Esophagus muscularis mucosa (tissue), 4 donors: Measurements from ENCODE around the gene UBP1. TPM values are rescaled to one million over a fixed set of nuclear protein-coding genes. Genes with fewer than 3 reads are reported as not detected.

Experiments used
- DNase-seq: peaks from one replicate; pipeline ENCODE4 v3.0.0-alpha.2; 2017; ENCODE audit errors: extremely low spot score
- H3K27ac ChIP-seq, 4 donors: fragments of 200-600 bp; sonication (generic); replicated peaks in 1 of 4; 1 replicate in 3 of 4; 2 replicates in 1 of 4; pipeline ENCODE4 v1.5.1; 2016 to 2019; ENCODE audit warnings: mild to moderate bottlenecking in 1 of 4
- H3K27me3 ChIP-seq, 4 donors: fragments of 200-600 bp; sonication (generic); one replicate each; pipeline versions ENCODE4 v1.5.1 to v1.6.0; 2016 to 2019
- H3K36me3 ChIP-seq, 4 donors: fragments of 200-600 bp; sonication (generic); one replicate each; pipeline ENCODE4 v1.5.1; 2016 to 2019
- H3K4me1 ChIP-seq, 4 donors: fragments of 200-600 bp; sonication (generic); one replicate each; pipeline ENCODE4 v1.5.1; 2016 to 2019
- H3K4me3 ChIP-seq, 4 donors: fragments of 200-600 bp; sonication (generic); 1 replicate in 2 of 4; 2 replicates in 2 of 4; pipeline ENCODE4 v1.5.1; 2016 to 2019; ENCODE audit warnings: mild to moderate bottlenecking in 4 of 4, moderate library complexity in 1 of 4
- H3K9me3 ChIP-seq, 4 donors: fragments of 200-600 bp; sonication (generic); 1 replicate in 3 of 4; 2 replicates in 1 of 4; pipeline ENCODE4 v1.5.1; 2016 to 2019
- CTCF ChIP-seq, 3 experiments: fragments of 200-600 bp in 2 of 3; fragments of 450-650 bp in 1 of 3; sonication (generic) in 2 of 3; IDR thresholded peaks; one replicate each; pipeline ENCODE4 v1.5.1; 2017 to 2019; ENCODE audit warnings: antibody characterized with exemption in 3 of 3, mild to moderate bottlenecking in 2 of 3, moderate library complexity in 1 of 3
- EP300 ChIP-seq: sonication (generic); formaldehyde crosslinking; IDR thresholded peaks from one replicate; pipeline ENCODE4 v1.6.1; 2017; ENCODE audit warnings: antibody characterized with exemption
- POLR2A ChIP-seq: fragments of 450-650 bp; IDR thresholded peaks from one replicate; pipeline ENCODE4 v1.6.1; 2017; ENCODE audit warnings: antibody characterized with exemption, moderate library complexity, mild to moderate bottlenecking, low read depth
- POLR2AphosphoS5 ChIP-seq, 2 donors: sonication (generic); formaldehyde crosslinking; IDR thresholded peaks; one replicate each; pipeline ENCODE4 v1.6.1; 2017; ENCODE audit warnings: antibody characterized with exemption in 2 of 2
- WGBS: methylation state at CpG from one replicate; pipeline ENCODE4 v1.1.5; 2018; 5-methylcytosine and 5-hydroxymethylcytosine counted together
- intact Hi-C: fragments of 100-400 bp; cut with DNase I; formaldehyde crosslinking; loops from one replicate; pipeline ENCODE4 v1.15.1; 2023
- total RNA-seq, 4 donors: library from RNA; depleted of rRNA; stranded (reverse); fragments of >200 nt; gene quantifications; one replicate each; pipeline versions ENCODE4 v1.1.0 to v1.2.1, GENCODE V29; 2016

UBP1 gene
- total RNA-seq, result 10 to 100 TPM; 68.4 to 78.3 (median 76.9) TPM

- peak within 1 kb of the TSS; percentile 84 to 94 (median 94) for H3K4me3 ChIP-seq
- H3K9me3 ChIP-seq, result no peaks in the 10 kb centered on the region
- peak; percentile 100 for DNase-seq
- no peaks in the 10 kb centered on the region for H3K27me3 ChIP-seq
- H3K4me1 ChIP-seq, result peaks cover 40 to 42% (median 41%) of the 10 kb centered on the region in 4 donors
- no peaks in the 10 kb centered on the region for H3K36me3 ChIP-seq
- under 1% methylated on average over 27 of the region's 68 CpGs for WGBS
- TF ChIP-seq EP300, result no peak
- no peak for TF ChIP-seq POLR2A
- TF ChIP-seq POLR2AphosphoS5 (IDR thresholded peaks at IDR 0.05), result peak; percentile 83 to 91
- no peak for TF ChIP-seq CTCF (IDR thresholded peaks at IDR 0.05)
- H3K27ac ChIP-seq, result peak within 1 kb of the TSS; percentile 93 to 98 (median 94)
- intact Hi-C loops, result no loop called here
Measured at GRCh38 chr3:33440328-33441224, at the start of gene UBP1. TSS of gene UBP1 (minus strand) at chr3:33440405. CDS start at chr3:33439848, 557 bp downstream.

GRCh38 chr3:33488683-33489082 lies 48.5 kb upstream of the UBP1 start:
- WGBS, result 100% methylated on average over 1 of the region's 1 CpG
- H3K27me3 ChIP-seq, result no peaks in the 10 kb centered on the region
- DNase-seq, result no peak
- H3K4me1 ChIP-seq, result no peaks in the 10 kb centered on the region
- no peak overlapping the region for H3K27ac ChIP-seq
- TF ChIP-seq CTCF (IDR thresholded peaks at IDR 0.05) (no peak), POLR2AphosphoS5 (IDR thresholded peaks at IDR 0.05) (no peak), POLR2A (no peak), EP300 (no peak)
- no peaks in the 10 kb centered on the region for H3K9me3 ChIP-seq
- intact Hi-C loops, result no loop called here
- H3K36me3 ChIP-seq, result no peaks in the 10 kb centered on the region
- H3K4me3 ChIP-seq, result no peak overlapping the region

- H3K27ac ChIP-seq, result no peak overlapping the region
- no peak for DNase-seq
- H3K36me3 ChIP-seq, result no peaks in the 10 kb centered on the region
- WGBS, result 94% methylated on average over 2 of the region's 2 CpGs
- H3K27me3 ChIP-seq, result no peaks in the 10 kb centered on the region
- H3K4me1 ChIP-seq, result peaks cover 0 to 2% (median under 1%) of the 10 kb centered on the region in 4 donors
- intact Hi-C loops, result no loop called here
- H3K4me3 ChIP-seq, result no peak overlapping the region
- H3K9me3 ChIP-seq, result no peaks in the 10 kb centered on the region
- no peak for TF ChIP-seq POLR2AphosphoS5 (IDR thresholded peaks at IDR 0.05)
- no peak for TF ChIP-seq POLR2A
- TF ChIP-seq CTCF (IDR thresholded peaks at IDR 0.05), result no peak
- TF ChIP-seq EP300, result no peak
Measured at GRCh38 chr3:33488246-33488645, 48.0 kb upstream of the UBP1 start.

- no peaks in the 10 kb centered on the region for H3K27me3 ChIP-seq
- TF ChIP-seq CTCF (IDR thresholded peaks at IDR 0.05), result no peak
- no peak for TF ChIP-seq EP300
- no peak for TF ChIP-seq POLR2AphosphoS5 (IDR thresholded peaks at IDR 0.05)
- no peaks in the 10 kb centered on the region for H3K36me3 ChIP-seq
- no peak overlapping the region for H3K4me3 ChIP-seq
- WGBS, result 41% methylated on average over 1 of the region's 1 CpG
- H3K9me3 ChIP-seq, result no peaks in the 10 kb centered on the region
- no peak for DNase-seq
- H3K27ac ChIP-seq, result peak overlapping the region in 2 of 4 donors; percentile 11 to 24
- intact Hi-C loops, result no loop called here
- peaks cover 0 to 27% (median 21%) of the 10 kb centered on the region in 4 donors for H3K4me1 ChIP-seq
Measured at GRCh38 chr3:33482111-33482521, 41.9 kb upstream of the UBP1 start.
